Activated naive CD8-positive, alpha-beta T cell treated with anti-CD3 and anti-CD28 coated beads for 36 hours (primary cell): ENCODE data around the gene SLC37A3. TPM values are rescaled to one million over a fixed set of nuclear protein-coding genes. Genes with fewer than 3 reads are reported as not detected.
"Not testable (repeated sequence)": the region's sequence is repeated elsewhere in the genome, so short reads cannot be mapped to it uniquely, and the experiment has no call there.

Experiments
- DNase-seq: peaks from one replicate; pipeline ENCODE4 v3.0.0; 2021
- H3K27ac Mint-ChIP-seq: one replicate; pipeline ENCODE4 v1.8.0; 2022; ENCODE audit warnings: mild to moderate bottlenecking, moderate library complexity, mixed read lengths
- H3K27me3 Mint-ChIP-seq: one replicate; pipeline ENCODE4 v1.8.0; 2022; ENCODE audit warnings: mild to moderate bottlenecking, mixed read lengths
- H3K36me3 Mint-ChIP-seq: one replicate; pipeline ENCODE4 v1.8.0; 2021; ENCODE audit warnings: mild to moderate bottlenecking, mixed read lengths
- H3K4me1 Mint-ChIP-seq: one replicate; pipeline ENCODE4 v1.8.0; 2021; ENCODE audit warnings: mixed read lengths
- H3K4me3 Mint-ChIP-seq: one replicate; pipeline ENCODE4 v1.8.0; 2022; ENCODE audit warnings: mild to moderate bottlenecking, moderate library complexity, mixed read lengths
- H3K9me3 Mint-ChIP-seq: one replicate; pipeline ENCODE4 v1.8.0; 2022; ENCODE audit warnings: mixed read lengths
- total RNA-seq, 2 experiments: library from RNA; stranded (reverse); gene quantifications; one replicate each; pipeline ENCODE4 v1.2.3, GENCODE V29; 2021

The SLC37A3 gene
- total RNA-seq, 2 experiments from 2014 or later, result 26.2 to 27.2 TPM

DNA sequence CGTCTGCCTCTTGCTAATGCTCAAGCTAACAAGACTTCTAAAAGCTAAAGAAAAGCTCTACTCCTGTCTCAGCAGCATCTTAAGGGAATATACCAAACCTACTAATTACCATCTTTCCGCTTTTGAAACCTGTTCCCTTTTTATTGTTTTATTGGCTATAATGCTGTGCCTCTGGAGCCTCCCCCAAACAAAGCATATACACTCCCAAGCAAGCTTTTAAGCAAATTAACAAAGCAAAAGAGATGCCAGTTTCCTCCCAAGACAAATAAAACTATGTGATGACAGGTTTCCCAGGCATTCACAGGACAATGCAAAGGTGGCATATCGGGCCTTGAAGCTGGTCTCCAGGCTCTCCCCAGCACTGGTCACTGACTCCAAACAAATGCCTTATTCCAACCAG is 52.9 kb downstream of the SLC37A3 start:
- Mint-ChIP-seq H3K9me3 (no peaks in the 10 kb centered on the region), H3K4me1 (peaks cover 8% of the 10 kb centered on the region), H3K27me3 (no peaks in the 10 kb centered on the region), H3K27ac (no peak overlapping the region), H3K4me3 (no peak overlapping the region), H3K36me3 (peaks cover 18% of the 10 kb centered on the region)
- DNase-seq, result no peak

DNA sequence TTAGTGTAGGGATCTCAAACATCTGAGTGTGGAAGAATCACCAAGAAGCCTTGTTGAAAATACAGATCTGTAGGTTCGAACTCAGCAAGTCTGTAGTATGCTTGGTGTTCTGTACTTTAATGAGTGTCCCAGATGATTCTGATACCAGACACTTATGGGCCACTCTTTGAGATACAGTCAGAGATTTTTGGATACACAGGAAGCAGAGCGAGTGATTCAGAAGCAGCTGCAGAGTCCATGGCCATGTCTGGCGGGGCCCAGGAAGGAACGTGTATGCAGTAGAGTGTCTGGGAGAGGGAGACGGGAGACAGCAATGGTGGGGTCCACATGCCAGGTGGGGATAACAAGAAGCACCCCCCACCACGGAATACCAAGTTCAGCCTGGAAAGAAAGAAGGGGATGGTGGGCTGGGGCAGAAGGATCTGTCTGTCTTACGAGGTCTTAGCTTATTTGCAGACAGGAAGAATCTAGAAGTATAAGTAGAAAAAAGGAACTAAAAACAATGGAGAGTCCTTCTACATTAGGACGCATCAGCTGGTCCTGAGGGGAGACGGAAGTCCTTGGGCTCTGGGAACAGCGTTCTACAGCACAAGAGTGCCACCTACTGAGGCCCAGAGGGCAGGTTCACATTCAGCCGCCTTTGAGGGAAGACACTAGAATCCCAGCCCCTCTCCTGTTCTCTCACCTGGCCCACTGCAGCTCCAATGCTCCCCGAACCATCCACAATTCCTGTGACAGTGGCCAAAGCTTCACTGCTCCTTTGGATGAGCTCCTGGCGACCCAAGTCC is 55.4 kb downstream of the SLC37A3 start:
- Mint-ChIP-seq H3K9me3 (no peaks in the 10 kb centered on the region), H3K4me1 (no peaks in the 10 kb centered on the region), H3K36me3 (peaks cover 21% of the 10 kb centered on the region), H3K27ac (no peak overlapping the region), H3K4me3 (no peak overlapping the region), H3K27me3 (no peaks in the 10 kb centered on the region)
- DNase-seq, result no peak

DNA sequence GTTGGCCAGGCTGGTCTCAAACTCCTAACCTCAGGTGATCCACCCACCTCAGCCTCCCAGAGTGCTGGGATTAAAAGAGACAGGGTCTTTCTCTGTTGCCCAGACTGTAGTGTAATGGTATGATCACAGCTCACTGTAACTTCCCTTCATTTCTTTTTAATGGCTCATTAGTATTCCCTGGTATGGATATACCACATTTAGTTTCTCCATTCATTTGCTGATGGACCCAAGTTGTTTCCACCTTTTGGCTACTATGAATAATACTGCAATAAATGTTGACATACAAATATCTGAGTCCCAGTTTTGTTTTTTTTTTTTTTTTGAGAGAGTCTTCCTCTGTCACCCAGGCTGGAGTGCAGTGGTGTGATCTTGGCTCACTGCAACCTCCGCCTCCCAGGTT is 59.4 kb downstream of the SLC37A3 start:
- H3K9me3 Mint-ChIP-seq, H3K27me3 Mint-ChIP-seq, H3K4me3 Mint-ChIP-seq, DNase-seq, H3K4me1 Mint-ChIP-seq, H3K27ac Mint-ChIP-seq: not testable (repeated sequence)
- peaks cover 28% of the 10 kb centered on the region for H3K36me3 Mint-ChIP-seq

DNA sequence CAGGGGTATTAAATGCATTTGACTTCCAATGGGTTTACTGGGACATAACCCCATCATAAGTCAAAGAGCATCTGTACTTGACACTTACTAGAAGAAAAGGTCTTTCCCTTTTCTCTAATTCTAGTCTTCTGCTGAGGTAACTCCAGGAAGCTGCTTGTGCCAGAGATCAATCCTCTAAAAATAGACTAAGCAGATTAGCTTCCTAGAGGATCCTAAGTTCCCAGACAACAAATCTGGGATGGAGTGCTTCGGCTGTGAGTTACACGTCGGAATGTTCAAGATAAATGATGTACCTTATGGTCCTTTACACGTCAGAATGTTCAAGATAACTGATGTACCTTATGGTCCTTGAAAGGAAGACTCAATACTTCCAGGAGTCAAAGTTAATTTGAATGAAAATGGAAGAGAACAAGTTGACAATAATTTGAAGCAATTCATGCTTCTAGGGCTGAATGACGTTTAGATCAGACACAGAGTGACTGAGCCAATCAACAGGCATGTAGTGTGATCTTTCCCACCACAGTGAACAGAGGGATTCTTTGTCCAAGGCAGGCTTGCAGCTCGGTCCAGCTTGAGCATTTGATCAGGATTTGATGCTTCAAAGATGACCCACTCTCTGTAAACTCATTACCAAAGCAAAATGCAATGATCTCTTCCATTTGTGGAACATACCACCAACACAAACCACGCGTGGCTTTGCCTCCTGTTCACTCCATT is 63.8 kb downstream of the SLC37A3 start:
- Mint-ChIP-seq H3K9me3 (no peaks in the 10 kb centered on the region), H3K27me3 (no peaks in the 10 kb centered on the region), H3K4me1 (no peaks in the 10 kb centered on the region), H3K4me3 (no peak overlapping the region), H3K27ac (no peak overlapping the region), H3K36me3 (peaks cover 7% of the 10 kb centered on the region)
- DNase-seq, result no peak

DNA sequence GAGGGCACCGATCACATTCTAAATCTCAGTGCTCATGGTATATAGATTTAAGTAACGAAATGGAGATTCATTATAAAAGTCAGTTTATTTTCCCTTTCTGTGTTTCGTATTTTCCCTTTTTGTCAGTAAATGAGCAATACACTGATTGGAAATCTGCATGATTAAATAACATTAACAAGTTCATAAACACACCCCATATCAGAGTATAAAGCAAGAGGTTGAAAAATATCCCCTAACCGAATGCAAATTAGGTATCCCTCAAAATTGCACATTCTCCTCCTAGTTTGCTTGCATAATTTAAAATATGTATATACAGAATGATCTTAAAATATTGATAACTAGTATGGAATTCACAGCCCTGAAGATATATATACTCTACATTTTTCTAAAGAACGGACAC is 64.6 kb downstream of the SLC37A3 start:
- H3K36me3 Mint-ChIP-seq, result peaks cover 7% of the 10 kb centered on the region
- no peak for DNase-seq
- no peaks in the 10 kb centered on the region for H3K27me3 Mint-ChIP-seq
- no peak overlapping the region for H3K4me3 Mint-ChIP-seq
- H3K9me3 Mint-ChIP-seq, result no peaks in the 10 kb centered on the region
- H3K27ac Mint-ChIP-seq, result no peak overlapping the region
- H3K4me1 Mint-ChIP-seq, result no peaks in the 10 kb centered on the region

DNA sequence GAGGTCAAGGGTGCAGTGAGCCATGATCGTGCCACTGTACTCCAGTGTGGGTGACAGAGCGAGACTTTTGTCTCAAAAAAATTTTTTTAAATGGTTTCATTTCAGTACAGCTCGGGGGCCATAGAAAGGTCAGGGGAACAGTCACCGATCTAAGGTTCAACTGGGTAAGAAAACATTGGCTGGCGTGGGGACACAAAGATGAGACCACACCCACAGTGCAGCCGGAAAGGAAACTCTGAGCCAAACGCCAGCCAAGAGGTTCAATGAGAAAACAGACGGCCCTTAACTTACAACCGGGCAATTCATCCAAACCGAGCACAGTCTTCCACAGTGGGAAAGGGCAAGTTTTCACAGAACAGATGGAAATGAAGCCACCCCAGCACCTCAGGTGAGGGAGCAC is 65.1 kb downstream of the SLC37A3 start:
- Mint-ChIP-seq H3K36me3 (peaks cover 7% of the 10 kb centered on the region), H3K4me1 (no peaks in the 10 kb centered on the region), H3K27ac (no peak overlapping the region), H3K27me3 (no peaks in the 10 kb centered on the region), H3K4me3 (no peak overlapping the region), H3K9me3 (no peaks in the 10 kb centered on the region)
- DNase-seq, result no peak

DNA sequence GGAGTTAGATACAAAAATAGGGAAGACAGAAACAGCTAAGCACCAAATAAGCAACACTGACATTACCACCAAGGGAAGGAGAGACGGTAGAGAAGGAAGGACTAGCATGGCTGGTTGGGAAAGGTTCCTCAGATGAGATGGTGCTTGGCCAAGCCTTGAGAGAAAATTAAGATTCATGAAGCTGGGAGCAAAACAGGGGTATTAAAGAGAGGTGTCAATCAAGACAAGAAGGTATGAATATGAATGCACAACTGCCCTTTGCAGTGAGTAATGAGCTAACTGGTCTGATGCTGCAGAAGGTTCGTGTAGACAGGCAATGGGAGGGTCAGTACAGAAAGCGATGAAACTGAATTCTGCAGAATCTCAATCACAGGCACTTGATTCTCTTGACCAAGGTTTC is 67.7 kb downstream of the SLC37A3 start:
- Mint-ChIP-seq H3K4me3 (no peak overlapping the region), H3K27me3 (no peaks in the 10 kb centered on the region), H3K27ac (no peak overlapping the region), H3K9me3 (no peaks in the 10 kb centered on the region), H3K4me1 (no peaks in the 10 kb centered on the region), H3K36me3 (peaks cover 5% of the 10 kb centered on the region)
- no peak for DNase-seq

DNA sequence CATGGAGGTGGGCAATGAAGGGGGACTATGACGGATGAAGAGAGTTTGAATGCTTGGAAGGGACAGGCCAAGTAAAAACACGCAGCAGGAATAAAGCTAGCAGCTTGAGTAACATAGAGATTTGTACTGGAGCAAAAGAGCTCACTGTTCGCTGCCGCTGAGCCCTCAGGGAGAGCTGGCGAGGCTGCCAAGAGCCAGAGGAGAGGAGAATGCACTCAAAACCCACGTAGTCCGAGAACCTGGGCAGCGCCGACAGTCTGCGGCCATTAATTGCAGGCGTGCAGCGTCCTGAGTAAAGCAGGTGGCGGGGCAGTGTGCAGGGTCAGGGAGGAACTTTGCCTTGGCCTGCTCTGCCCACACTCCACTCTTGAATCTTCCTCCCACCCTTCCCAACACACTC is 68.2 kb downstream of the SLC37A3 start:
- H3K9me3 Mint-ChIP-seq, result no peaks in the 10 kb centered on the region
- no peaks in the 10 kb centered on the region for H3K4me1 Mint-ChIP-seq
- H3K27ac Mint-ChIP-seq, result no peak overlapping the region
- DNase-seq, result no peak
- peaks cover 5% of the 10 kb centered on the region for H3K36me3 Mint-ChIP-seq
- no peak overlapping the region for H3K4me3 Mint-ChIP-seq
- no peaks in the 10 kb centered on the region for H3K27me3 Mint-ChIP-seq

DNA sequence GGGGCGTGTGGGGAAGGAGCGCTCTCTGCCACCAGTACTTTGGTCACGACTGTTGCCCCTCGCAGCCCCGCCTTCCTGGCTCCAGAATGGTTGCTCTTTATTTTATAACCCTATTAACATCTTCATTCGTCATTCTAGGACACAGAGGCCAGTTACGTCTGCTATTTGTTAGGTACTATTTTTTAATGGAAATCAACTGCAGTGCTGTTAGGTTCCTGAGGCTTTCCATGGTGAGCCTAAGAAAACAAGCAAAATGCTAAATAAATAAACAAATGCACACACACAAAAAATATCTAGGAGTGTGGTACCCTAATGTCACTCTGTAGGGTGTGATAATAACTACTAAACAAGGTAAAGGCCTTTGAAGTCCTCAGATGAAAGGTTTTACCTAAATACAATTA is 71.1 kb downstream of the SLC37A3 start:
- Mint-ChIP-seq H3K4me1 (no peaks in the 10 kb centered on the region), H3K27ac (no peak overlapping the region), H3K4me3 (no peak overlapping the region), H3K27me3 (no peaks in the 10 kb centered on the region), H3K36me3 (no peaks in the 10 kb centered on the region), H3K9me3 (no peaks in the 10 kb centered on the region)
- no peak for DNase-seq

DNA sequence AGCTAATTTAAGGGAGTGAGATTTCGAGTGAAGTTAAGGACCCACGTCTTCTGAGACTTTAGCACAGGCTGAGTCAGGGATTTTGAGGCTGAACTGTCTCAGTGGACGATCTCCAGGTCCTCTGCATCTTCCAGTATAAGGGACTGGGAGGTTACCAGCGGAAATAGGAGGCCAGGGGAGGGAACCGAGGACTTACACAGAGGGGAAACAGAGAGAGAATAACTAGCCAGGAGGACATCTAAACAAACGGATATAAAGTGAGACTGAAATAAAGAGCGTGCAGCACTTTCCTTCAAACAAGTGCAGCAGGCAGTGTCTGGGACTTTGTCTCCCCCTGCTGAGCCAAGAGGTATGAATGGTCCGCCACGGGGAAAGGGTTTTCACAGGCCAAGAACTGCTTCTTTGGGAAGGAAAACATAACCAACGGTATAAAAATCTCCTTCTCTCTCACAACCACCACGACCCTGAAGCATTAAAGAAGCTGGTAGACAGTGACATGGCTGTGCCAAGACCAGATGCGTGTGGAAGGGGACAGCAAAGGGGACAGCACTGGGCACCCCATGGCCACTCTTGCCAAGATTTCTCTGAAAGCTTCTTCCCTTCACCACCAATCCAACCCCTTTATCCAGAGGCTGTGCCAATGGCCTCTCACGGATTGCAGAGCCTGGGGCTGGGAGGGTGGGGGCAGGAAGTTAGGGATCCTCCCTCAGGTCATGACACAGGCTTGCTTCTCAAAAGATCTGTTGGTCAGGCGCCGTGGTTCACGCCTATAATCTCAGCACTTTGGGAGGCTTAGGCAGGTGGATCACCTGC is 72.0 kb downstream of the SLC37A3 start:
- no peak overlapping the region for H3K4me3 Mint-ChIP-seq
- H3K9me3 Mint-ChIP-seq, result no peaks in the 10 kb centered on the region
- peak; percentile 36 for DNase-seq
- H3K36me3 Mint-ChIP-seq, result no peaks in the 10 kb centered on the region
- H3K27ac Mint-ChIP-seq, result no peak overlapping the region
- H3K4me1 Mint-ChIP-seq, result no peaks in the 10 kb centered on the region
- H3K27me3 Mint-ChIP-seq, result no peaks in the 10 kb centered on the region

DNA sequence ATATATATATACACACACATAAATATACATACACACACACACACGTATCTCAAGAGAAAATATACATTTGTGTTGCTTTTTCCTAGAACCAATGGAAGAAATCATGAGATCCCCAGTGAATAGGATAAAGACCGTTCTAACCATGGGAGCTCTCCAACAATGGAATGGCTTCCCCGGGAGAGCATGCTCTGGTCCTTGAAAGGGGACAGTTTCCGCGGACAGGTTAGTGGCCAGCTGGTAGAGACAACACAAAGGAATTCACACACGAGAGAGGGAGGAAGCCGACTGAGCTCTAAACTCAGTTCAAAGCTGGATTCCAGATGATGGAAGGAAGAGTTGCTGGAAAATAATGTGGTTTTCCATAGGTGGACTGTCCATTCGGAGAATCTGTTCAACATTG is 72.7 kb downstream of the SLC37A3 start:
- H3K36me3 Mint-ChIP-seq, result no peaks in the 10 kb centered on the region
- no peaks in the 10 kb centered on the region for H3K9me3 Mint-ChIP-seq
- no peak for DNase-seq
- H3K4me3 Mint-ChIP-seq, result no peak overlapping the region
- no peaks in the 10 kb centered on the region for H3K27me3 Mint-ChIP-seq
- no peak overlapping the region for H3K27ac Mint-ChIP-seq
- no peaks in the 10 kb centered on the region for H3K4me1 Mint-ChIP-seq

DNA sequence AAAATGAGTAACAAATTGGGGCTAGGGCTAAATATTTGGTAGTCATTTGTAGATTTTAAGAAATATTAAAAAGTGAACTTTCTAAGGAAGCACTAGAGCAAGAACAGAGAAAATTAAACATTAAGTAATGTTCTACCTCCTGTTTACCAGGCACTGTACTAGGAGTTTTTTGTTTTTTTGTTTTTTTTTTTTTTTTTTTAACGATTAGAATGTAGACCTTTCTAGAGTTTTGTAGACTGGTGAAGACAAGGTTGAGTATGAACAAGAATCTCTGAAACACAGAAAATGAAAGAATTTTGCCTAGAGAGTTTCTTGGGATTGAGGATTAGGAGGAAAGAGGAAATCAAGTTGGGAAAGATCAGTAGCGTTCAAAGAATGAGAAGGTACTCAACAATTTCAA is 73.6 kb downstream of the SLC37A3 start:
- H3K4me3 Mint-ChIP-seq, result no peak overlapping the region
- H3K36me3 Mint-ChIP-seq, result no peaks in the 10 kb centered on the region
- no peaks in the 10 kb centered on the region for H3K9me3 Mint-ChIP-seq
- H3K27ac Mint-ChIP-seq, result no peak overlapping the region
- no peaks in the 10 kb centered on the region for H3K27me3 Mint-ChIP-seq
- DNase-seq, result no peak
- peaks cover 2% of the 10 kb centered on the region for H3K4me1 Mint-ChIP-seq

DNA sequence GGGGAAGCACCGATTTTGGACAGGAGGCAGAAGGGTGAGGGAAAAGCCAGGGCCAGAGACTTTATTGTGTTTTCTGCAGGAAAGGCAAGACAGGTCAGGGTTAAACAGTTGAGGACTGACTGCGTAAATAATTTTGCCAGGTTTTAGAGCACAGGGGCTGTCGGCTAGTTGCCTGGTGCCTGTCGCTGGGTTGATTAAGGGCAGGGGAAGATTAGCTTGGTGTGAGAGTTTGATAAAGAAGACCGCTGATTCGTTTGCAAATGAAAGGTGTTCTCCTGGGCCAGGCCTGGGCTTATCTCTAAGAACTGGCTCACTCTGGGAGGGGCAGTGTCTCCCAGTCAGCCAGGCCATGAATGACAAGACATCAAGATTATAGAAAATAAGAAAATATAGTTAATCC is 75.6 kb downstream of the SLC37A3 start:
- H3K27me3 Mint-ChIP-seq, result no peaks in the 10 kb centered on the region
- H3K4me1 Mint-ChIP-seq, result peaks cover 7% of the 10 kb centered on the region
- H3K36me3 Mint-ChIP-seq, result no peaks in the 10 kb centered on the region
- H3K4me3 Mint-ChIP-seq, result no peak overlapping the region
- H3K27ac Mint-ChIP-seq, result no peak overlapping the region
- no peak for DNase-seq
- no peaks in the 10 kb centered on the region for H3K9me3 Mint-ChIP-seq

DNA sequence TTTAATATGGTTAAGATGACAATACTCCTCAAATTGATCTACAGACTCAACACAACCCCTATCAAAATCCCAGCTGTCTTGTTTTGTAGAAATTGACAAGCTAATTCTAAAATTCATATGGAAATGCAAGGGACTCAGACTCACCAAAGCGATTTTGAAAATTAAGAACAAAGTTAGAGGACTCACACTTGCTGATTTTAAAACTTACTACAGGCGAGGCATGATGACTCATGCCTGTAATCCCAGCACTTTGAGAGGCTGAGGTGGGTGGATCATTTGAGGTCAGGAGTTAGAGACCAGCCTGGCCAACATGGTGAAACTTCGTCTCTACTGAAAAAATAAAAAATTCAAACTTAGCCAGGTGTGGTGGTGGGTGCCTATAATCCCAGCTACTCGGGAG is 78.3 kb downstream of the SLC37A3 start:
- not testable (repeated sequence) for H3K9me3 Mint-ChIP-seq, H3K27me3 Mint-ChIP-seq, H3K36me3 Mint-ChIP-seq, DNase-seq, H3K27ac Mint-ChIP-seq, H3K4me3 Mint-ChIP-seq
- H3K4me1 Mint-ChIP-seq, result peaks cover 24% of the 10 kb centered on the region

DNA sequence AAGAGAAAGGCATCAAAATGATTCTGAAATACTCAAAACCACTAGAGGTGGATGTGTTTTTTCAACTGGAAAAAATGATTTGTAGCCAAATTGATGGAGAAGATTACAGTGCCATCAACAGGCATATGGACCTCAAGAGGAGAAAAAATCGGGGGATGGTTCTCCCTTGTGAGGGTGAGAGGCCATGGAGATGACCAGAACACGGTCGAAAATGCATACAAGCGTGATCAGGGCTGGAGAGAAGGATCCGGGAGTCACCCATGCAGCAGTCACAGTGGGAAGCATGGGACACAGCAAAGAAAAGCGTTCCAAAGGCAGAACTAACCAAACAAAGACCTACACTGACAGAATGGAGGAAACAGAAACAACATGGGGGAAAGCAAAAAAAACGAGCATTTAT is 80.3 kb downstream of the SLC37A3 start:
- Mint-ChIP-seq H3K36me3 (peaks cover 3% of the 10 kb centered on the region), H3K27ac (no peak overlapping the region), H3K4me3 (no peak overlapping the region), H3K27me3 (no peaks in the 10 kb centered on the region), H3K4me1 (peaks cover 24% of the 10 kb centered on the region), H3K9me3 (no peaks in the 10 kb centered on the region)
- DNase-seq, result no peak
